ENCODE results near the gene DNAJB8.

DNAJB8 gene

GRCh38 chr3:128463771-128464170 is 2.9 kb downstream of the DNAJB8 start:
- no peak for DNase-seq

- no peak for DNase-seq
Measured at GRCh38 chr3:128463354-128463753, 3.3 kb downstream of the DNAJB8 start.

GRCh38 chr3:128462931-128463330 is 3.8 kb downstream of the DNAJB8 start:
- no peak for DNase-seq

- DNase-seq: no peak
Measured at GRCh38 chr3:128462341-128462910, 4.3 kb downstream of the DNAJB8 start.

GRCh38 chr3:128461731-128462130 is 5.0 kb downstream of the DNAJB8 start:
- no peak for DNase-seq

- DNase-seq: no peak
Measured at GRCh38 chr3:128459461-128459820, 7.2 kb downstream of the DNAJB8 start.

- no peak for DNase-seq
Measured at GRCh38 chr3:128458746-128459460, 7.8 kb downstream of the DNAJB8 start.

GRCh38 chr3:128457937-128458336 is 8.8 kb downstream of the DNAJB8 start:
- DNase-seq: no peak

GRCh38 chr3:128456776-128457715 is 9.6 kb downstream of the DNAJB8 start:
- DNase-seq: no peak

- no peak for DNase-seq
Measured at GRCh38 chr3:128455786-128456748, 10.6 kb downstream of the DNAJB8 start.

GRCh38 chr3:128455116-128455515 is 11.6 kb downstream of the DNAJB8 start:
- DNase-seq: no peak

- no peak for DNase-seq
Measured at GRCh38 chr3:128454310-128454618, 12.4 kb downstream of the DNAJB8 start.

- DNase-seq: no peak
Measured at GRCh38 chr3:128453501-128454309, 13.0 kb downstream of the DNAJB8 start.

- DNase-seq: no peak
Measured at GRCh38 chr3:128452678-128453275, 13.9 kb downstream of the DNAJB8 start.

GRCh38 chr3:128452120-128452519 is 14.6 kb downstream of the DNAJB8 start:
- no peak for DNase-seq

- no peak for DNase-seq
Measured at GRCh38 chr3:128449111-128449638, 17.5 kb downstream of the DNAJB8 start.

- DNase-seq: peak; percentile 43
Measured at GRCh38 chr3:128448491-128448890, 18.2 kb downstream of the DNAJB8 start.

GRCh38 chr3:128447561-128448013 is 19.1 kb downstream of the DNAJB8 start:
- DNase-seq: no peak

GRCh38 chr3:128446821-128447220 is 19.9 kb downstream of the DNAJB8 start:
- DNase-seq: no peak

- no peak for DNase-seq
Measured at GRCh38 chr3:128445357-128445756, 21.3 kb downstream of the DNAJB8 start.

- no peak for DNase-seq
Measured at GRCh38 chr3:128443771-128444170, 22.9 kb downstream of the DNAJB8 start.
